Tibial nerve (tissue), 3 donors: ENCODE results near the gene MRPS18B.

Experiments
- CTCF ChIP-seq, 5 experiments: fragments of 200-600 bp in 3 of 5; fragments of 450-650 bp in 2 of 5; sonication (generic) in 3 of 5; IDR thresholded peaks; one replicate each; pipeline ENCODE4 v1.5.1; 2016 to 2019; ENCODE audit warnings: antibody characterized with exemption in 5 of 5, mild to moderate bottlenecking in 3 of 5, moderate library complexity in 2 of 5
- POLR2A ChIP-seq, 2 donors: fragments of 450-650 bp; IDR thresholded peaks; one replicate each; pipeline ENCODE4 v1.6.1; 2017; ENCODE audit warnings: antibody characterized with exemption in 2 of 2, mild to moderate bottlenecking in 2 of 2, moderate library complexity in 2 of 2

- no peak for TF ChIP-seq CTCF (IDR thresholded peaks at IDR 0.05)
- no peak for TF ChIP-seq POLR2A (IDR thresholded peaks at IDR 0.05)
Observed at GRCh38 chr6:30611856-30612194, 5.8 kb upstream of the MRPS18B start.
